HG03469 (cell line): Measurements from ENCODE around the gene PSTPIP1.

Experiments used
- ATAC-seq: cut with Tn5 transposase; IDR thresholded peaks from one replicate; pipeline ENCODE4 v1.9.1; 2021; ENCODE audit warnings: mild to moderate bottlenecking, moderate library complexity, moderate number of reproducible peaks; ENCODE audit not compliant: unreplicated experiment

The PSTPIP1 gene

GRCh38 chr15:77039217-77039533, 44.2 kb downstream of the PSTPIP1 start:
- ATAC-seq = no peak

- ATAC-seq = no peak
These were observed 44.9 kb downstream of the PSTPIP1 start for GRCh38 chr15:77039848-77040247.

- ATAC-seq = no peak
These were observed 45.7 kb downstream of the PSTPIP1 start for GRCh38 chr15:77040673-77041072.

- ATAC-seq = no peak
These were observed 47.5 kb downstream of the PSTPIP1 start for GRCh38 chr15:77042245-77042919.

- no peak for ATAC-seq
These were observed 48.3 kb downstream of the PSTPIP1 start for GRCh38 chr15:77042955-77043920.

GRCh38 chr15:77044228-77045042, 49.5 kb downstream of the PSTPIP1 start:
- no peak for ATAC-seq

GRCh38 chr15:77045985-77046384, 51.1 kb downstream of the PSTPIP1 start:
- ATAC-seq = no peak

GRCh38 chr15:77046704-77047412, 51.9 kb downstream of the PSTPIP1 start:
- ATAC-seq = no peak

- ATAC-seq = no peak
These were observed 53.4 kb downstream of the PSTPIP1 start for GRCh38 chr15:77048135-77048876.

GRCh38 chr15:77052556-77052955, 57.6 kb downstream of the PSTPIP1 start:
- ATAC-seq = no peak

GRCh38 chr15:77053709-77054108, 58.8 kb downstream of the PSTPIP1 start:
- no peak for ATAC-seq

GRCh38 chr15:77057072-77057471, 62.1 kb downstream of the PSTPIP1 start:
- ATAC-seq = no peak

- no peak for ATAC-seq
These were observed 62.8 kb downstream of the PSTPIP1 start for GRCh38 chr15:77057685-77058084.

- ATAC-seq = no peak
These were observed 63.5 kb downstream of the PSTPIP1 start for GRCh38 chr15:77058468-77058867.

GRCh38 chr15:77059786-77060361, 64.9 kb downstream of the PSTPIP1 start:
- no peak for ATAC-seq

- no peak for ATAC-seq
These were observed 65.6 kb downstream of the PSTPIP1 start for GRCh38 chr15:77060546-77060945.

- no peak for ATAC-seq
These were observed 68.3 kb downstream of the PSTPIP1 start for GRCh38 chr15:77063249-77063648.

- no peak for ATAC-seq
These were observed 69.1 kb downstream of the PSTPIP1 start for GRCh38 chr15:77064063-77064462.

- ATAC-seq = no peak
These were observed 69.8 kb downstream of the PSTPIP1 start for GRCh38 chr15:77064539-77065308.
